HG02623 (cell line): ENCODE measurements around the gene ZFP28.
A peak's percentile ranks its signal among the peaks of the same experiment; 100 is the strongest.

Experiments used
- ATAC-seq: cut with Tn5 transposase; IDR thresholded peaks from one replicate; pipeline ENCODE4 v1.9.1; 2021; ENCODE audit warnings: moderate library complexity; ENCODE audit not compliant: unreplicated experiment

The ZFP28 gene

DNA sequence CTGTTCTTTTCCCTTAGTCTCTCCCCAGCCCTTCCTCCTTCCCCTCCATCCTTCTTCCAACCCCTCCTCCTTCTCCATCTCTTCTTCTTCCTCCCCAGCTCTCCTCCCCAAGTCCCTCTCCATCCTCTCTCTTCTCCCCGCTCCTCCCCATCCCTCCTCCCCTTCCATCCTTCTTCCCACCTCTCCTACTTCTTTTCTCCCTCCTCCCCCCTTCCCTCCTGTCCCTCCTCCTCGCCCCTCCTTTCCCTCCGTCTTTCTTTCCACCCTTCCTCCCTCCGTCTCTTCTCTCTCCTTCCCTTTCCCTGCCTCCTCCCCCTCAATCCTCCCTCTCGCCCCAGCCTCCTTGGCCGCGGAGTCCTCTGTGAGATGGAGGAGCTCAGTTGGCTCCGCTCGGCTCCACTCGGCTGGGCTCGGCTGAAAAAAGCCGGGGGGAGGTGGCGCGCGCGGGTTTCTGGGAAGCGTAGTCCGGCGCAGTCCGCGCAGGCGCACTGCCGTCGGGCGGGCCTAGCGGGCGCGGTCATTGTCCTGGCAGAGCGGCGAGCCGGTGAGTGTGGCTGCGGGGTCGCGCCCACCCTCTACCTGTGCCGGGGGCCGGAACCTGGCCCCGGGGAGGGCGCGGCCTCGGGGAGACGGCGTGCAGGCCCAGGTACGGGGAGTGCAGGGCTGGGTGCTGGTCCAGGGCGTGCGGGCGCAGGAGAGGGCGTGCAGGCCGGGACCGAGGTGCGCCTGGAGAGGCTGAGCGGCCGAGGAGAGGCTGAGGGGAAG, 56.2 kb downstream of the ZFP28 start, which contains the start of gene ZNF71:
ZNF71 (plus strand) TSS at position 520 of the 765 bp plus-strand sequence. CDS start 6,257 bp downstream, outside the sequence.
- peak; percentile 79 for ATAC-seq

- ATAC-seq, result peak; percentile 24
These were observed 56.8 kb downstream of the ZFP28 start for GRCh38 chr19:56595548-56595899.

DNA sequence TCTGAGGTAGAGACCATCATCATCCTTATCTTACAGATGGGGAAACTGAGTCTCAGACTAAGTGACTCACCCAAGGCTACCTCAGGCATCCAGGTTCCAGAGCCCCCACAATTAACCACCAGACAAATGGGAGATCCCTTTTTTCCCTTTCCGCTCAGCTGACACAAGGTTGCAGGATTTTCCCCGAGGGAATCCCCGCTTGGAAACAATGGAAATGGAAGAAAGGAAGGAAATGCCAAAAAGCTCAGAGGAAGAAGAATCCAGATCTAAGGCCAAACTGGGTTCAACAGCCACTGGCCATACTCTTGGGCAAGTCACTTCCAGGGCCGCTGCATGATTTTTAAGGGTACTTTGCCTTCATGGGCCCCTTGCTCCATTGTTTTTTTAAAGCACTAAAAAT, 57.9 kb downstream of the ZFP28 start:
- no peak for ATAC-seq

DNA sequence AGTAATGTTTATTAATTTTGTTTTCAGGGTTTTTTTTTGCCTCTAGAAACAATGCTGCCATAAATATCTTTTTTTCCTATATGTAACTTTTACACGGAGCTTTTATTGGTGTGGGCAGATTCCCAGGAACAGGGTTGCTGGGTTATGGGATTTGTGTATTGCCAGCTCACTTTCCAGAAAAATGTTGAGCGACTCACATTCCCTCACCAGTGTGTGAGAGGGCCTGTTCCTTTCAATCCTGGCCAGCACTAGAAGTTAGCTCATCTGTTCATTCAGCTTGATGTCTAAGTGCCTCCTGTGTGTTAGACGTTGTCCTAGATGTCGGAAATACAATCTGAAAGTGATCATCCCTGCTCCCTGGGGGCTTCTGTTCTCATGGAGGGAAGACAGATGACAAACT, 58.9 kb downstream of the ZFP28 start:
- no peak for ATAC-seq

DNA sequence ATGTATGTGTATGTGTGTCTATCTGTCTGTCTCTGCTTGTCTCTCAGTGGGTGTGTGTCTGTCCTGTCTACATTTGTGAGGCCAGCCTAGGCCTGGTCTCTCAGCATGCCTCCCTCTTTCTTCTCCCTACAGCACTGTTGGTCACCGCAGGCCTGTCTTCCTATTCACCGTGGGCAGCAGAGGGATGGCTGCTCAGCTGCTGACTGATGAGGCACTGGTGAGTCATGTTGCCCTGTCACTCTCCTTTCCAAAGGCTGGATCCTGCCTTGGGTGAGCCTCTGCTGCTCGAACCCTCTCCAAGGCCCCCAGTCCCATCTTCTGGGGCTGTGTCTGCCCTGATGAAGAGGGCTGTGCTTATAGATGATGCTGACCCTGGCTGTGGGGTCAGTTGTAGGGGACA, 62.6 kb downstream of the ZFP28 start:
- no peak for ATAC-seq

GRCh38 chr19:56603829-56604228, 65.1 kb downstream of the ZFP28 start:
- no peak for ATAC-seq
